HepG2 (cell line): ENCODE data around the gene WIF1. TPM values are rescaled to one million over a fixed set of nuclear protein-coding genes. Genes with fewer than 3 reads are reported as not detected.

ENCODE experiments used
- ATAC-seq: fragments of 200-7000 bp; cut with Tn5 transposase; 3 replicates; pipeline ENCODE4 v1.9.1; 2020; ENCODE audit warnings: mild to moderate bottlenecking, moderate library complexity
- BruUV-seq: library from RNA; stranded (reverse); fragments of 400-500 nt; replicated peaks from 2 replicates; lab custom pipeline; 2021; lab: Mats Ljungman, UMichigan
- CTCF ChIA-PET: fragments of 300-600 bp; formaldehyde crosslinking; extraction: SDS; loops from one replicate; lab custom pipeline; 2021; ENCODE audit warnings: low total read pairs, inconsistent platforms, low intra/inter-chr PET ratio; lab: Yijun Ruan, JAX
- POLR2A ChIA-PET: fragments of 350-600 bp; sonication (Branson Sonifier 250); formaldehyde crosslinking; loops from one replicate; lab custom pipeline; 2020; ENCODE audit warnings: antibody characterized with exemption, inconsistent platforms; lab: Yijun Ruan, JAX
- DNase-seq: peaks from one replicate; pipeline ENCODE4 v3.0.0-alpha.2; 2015; ENCODE audit warnings: low spot score
- FAIRE-seq: peaks from 3 replicates; lab custom pipeline; 2011; peaks lifted over from hg19 to GRCh38; lab: Jason Lieb, UNC
- H2AFZ ChIP-seq: one replicate; pipeline ENCODE4 v1.6.1; 2011; ENCODE audit warnings: low read length, inconsistent platforms
- H3K27ac ChIP-seq: fragments of 300-600 bp; 3 replicates; pipeline ENCODE4 v1.8.0; 2011; ENCODE audit warnings: mixed run types, mild to moderate bottlenecking, mixed read lengths, low read length, inconsistent platforms; ENCODE audit not compliant: insufficient read depth; ENCODE audit errors: extremely low read length
- H3K27me3 ChIP-seq, 2 experiments: fragments of 200-600 bp in 1 of 2; 2 replicates in 1 of 2; 3 replicates in 1 of 2; pipeline versions ENCODE4 v1.6.0 to v1.8.0; 2011; ENCODE audit warnings: low read length in 2 of 2, mild to moderate bottlenecking in 2 of 2, moderate library complexity in 2 of 2, inconsistent platforms in 1 of 2; ENCODE audit not compliant: insufficient read depth in 2 of 2, control insufficient read depth in 1 of 2
- H3K36me3 ChIP-seq, 2 experiments: fragments of 200-600 bp in 1 of 2; replicated peaks in 1 of 2; 2 replicates in 1 of 2; 3 replicates in 1 of 2; pipeline versions ENCODE4 v1.5.1 to v1.8.0; 2011; ENCODE audit warnings: low read length in 2 of 2, inconsistent platforms in 1 of 2; ENCODE audit not compliant: insufficient read depth in 2 of 2, control insufficient read depth in 1 of 2
- H3K4me1 ChIP-seq: 2 replicates; pipeline ENCODE4 v1.5.1; 2012; ENCODE audit warnings: low read length, inconsistent platforms; ENCODE audit not compliant: insufficient read depth
- H3K4me2 ChIP-seq: 2 replicates; pipeline ENCODE4 v1.6.0; 2011; ENCODE audit warnings: low read depth, low read length, inconsistent platforms
- H3K4me3 ChIP-seq, 3 experiments: fragments of 200-600 bp in 1 of 3; sonication (generic), shearing (Covaris generic) in 1 of 3; replicated peaks in 1 of 3; 2 replicates each; pipeline ENCODE4 v1.5.1; 2011 to 2016; ENCODE audit warnings: low read length in 3 of 3, inconsistent platforms in 2 of 3, low read depth in 2 of 3, mild to moderate bottlenecking in 2 of 3, control low read depth in 1 of 3, mixed read lengths in 1 of 3; ENCODE audit not compliant: insufficient read depth in 1 of 3
- H3K79me2 ChIP-seq: one replicate; pipeline ENCODE4 v1.6.1; 2011; ENCODE audit warnings: low read length, inconsistent platforms; ENCODE audit not compliant: insufficient read depth
- H3K9ac ChIP-seq: 2 replicates; pipeline ENCODE4 v1.6.0; 2011; ENCODE audit warnings: mild to moderate bottlenecking, low read depth, low read length, inconsistent platforms; ENCODE audit not compliant: insufficient read depth
- H3K9me3 ChIP-seq: 2 replicates; pipeline ENCODE4 v1.5.1; 2012; ENCODE audit warnings: mild to moderate bottlenecking, low read length
- H4K20me1 ChIP-seq: 2 replicates; pipeline ENCODE4 v1.6.0; 2011; ENCODE audit warnings: inconsistent platforms, mild to moderate bottlenecking, low read length, moderate library complexity; ENCODE audit not compliant: insufficient read depth
- ARNT2 ChIP-seq: sonication (generic); formaldehyde crosslinking; IDR thresholded peaks from 2 replicates; pipeline ENCODE4 v1.8.0; 2022; ENCODE audit warnings: mild to moderate bottlenecking, low read depth, missing genetic modification reagents, moderate library complexity
- FOXM1 ChIP-seq: sonication (generic); formaldehyde crosslinking; IDR thresholded peaks from 2 replicates; pipeline ENCODE4 v1.5.0; 2020; ENCODE audit warnings: missing genetic modification reagents
- HHEX ChIP-seq: IDR thresholded peaks from 2 replicates; pipeline ENCODE4 v1.6.1; 2016; ENCODE audit warnings: control low read depth
- SMC3 ChIP-seq: IDR thresholded peaks from 2 replicates; pipeline ENCODE4 v1.6.1; 2011; ENCODE audit warnings: low read length, improper control_type of control experiment
- THYN1 ChIP-seq: sonication (generic); formaldehyde crosslinking; IDR thresholded peaks from 2 replicates; pipeline ENCODE4 v1.8.1; 2023; ENCODE audit warnings: low read depth, mild to moderate bottlenecking, moderate library complexity, missing genetic modification reagents, borderline replicate concordance
- ZMYM3 ChIP-seq: sonication (generic); formaldehyde crosslinking; IDR thresholded peaks from 2 replicates; pipeline ENCODE4 v1.5.1; 2020; ENCODE audit warnings: mild to moderate bottlenecking, missing genetic modification reagents
- ZNF232 ChIP-seq: sonication (generic); formaldehyde crosslinking; IDR thresholded peaks from 2 replicates; pipeline ENCODE4 v1.4.0; 2020; ENCODE audit warnings: missing genetic modification reagents, borderline replicate concordance
- ZNF484 ChIP-seq: sonication (generic); formaldehyde crosslinking; IDR thresholded peaks from 2 replicates; pipeline ENCODE4 v1.5.1; 2020; ENCODE audit warnings: mild to moderate bottlenecking, low read depth, missing genetic modification reagents, borderline replicate concordance
- ZNF629 ChIP-seq: sonication (generic); formaldehyde crosslinking; conservative IDR thresholded peaks from 2 replicates; pipeline ENCODE4 v1.5.0; 2020; ENCODE audit warnings: missing genetic modification reagents
- ZNF879 ChIP-seq: sonication (generic); formaldehyde crosslinking; IDR thresholded peaks from 2 replicates; pipeline ENCODE4 v1.8.1; 2023; ENCODE audit warnings: missing genetic modification reagents
- WGBS: methylation state at CpG from one replicate; pipeline ENCODE4 v1.1.6; 2017; ENCODE audit warnings: low lambda C conversion rate; 5-methylcytosine and 5-hydroxymethylcytosine counted together
- in situ Hi-C: cut with HindIII; loops from 2 replicates; pipeline ENCODE4 v1.10.0; 2017; ENCODE audit warnings: low pct_unique_long_range_greater_than_20kb; ENCODE audit not compliant: extremely low pct_ligation_motif_present
- intact Hi-C: fragments of 100-400 bp; cut with micrococcal nuclease; formaldehyde crosslinking; loops from one replicate; pipeline ENCODE4 v1.10.0; 2022; ENCODE audit not compliant: unreplicated experiment
- polyA plus RNA-seq, 8 experiments: library from polyadenylated mRNA; depleted of rRNA in 3 of 8; stranded (reverse) in 7 of 8; unstranded in 1 of 8; fragments of >200 nt; fragmentation: Illumina TruSeq in 4 of 8; extraction: Trizol in 4 of 8; gene quantifications; 2 replicates each; pipeline versions ENCODE4 v1.2.1 to v1.2.3, GENCODE V29; 2011 to 2016; ENCODE audit warnings: low read depth in 4 of 8, missing spikeins in 1 of 8, mixed read lengths in 1 of 8; ENCODE audit not compliant: insufficient read depth in 1 of 8
- total RNA-seq, 5 experiments: library from RNA; depleted of rRNA; stranded (reverse); fragments of >200 nt; fragmentation: Illumina TruSeq; extraction: Trizol; gene quantifications; 2 replicates each; pipeline ENCODE4 v1.2.3, GENCODE V29; 2016; ENCODE audit warnings: low read depth in 1 of 5

WIF1 gene
- total and polyA plus RNA-seq, 2 of the 13 experiments (the other 11 are each of a cell fraction or from before 2014, with no cell fraction given) = not detected

GRCh38 chr12:65121956-65122469 lies 908 bp upstream of the WIF1 start:
- ChIA-PET CTCF (interaction anchor here (2.3 kb wide), 1 partner anchor 320 kb away, joined by 8 read pairs; no protein-coding TSS in a partner anchor), POLR2A (no interaction called here)
- FAIRE-seq = no peak
- WGBS = 88% methylated on average over 34 of the region's 34 CpGs
- Histone ChIP-seq H3K27ac (no peak overlapping the region), H3K9ac (no peak overlapping the region), H3K4me3 (no peak overlapping the region), H3K79me2 (no peaks in the 10 kb centered on the region), H2AFZ (no peak overlapping the region), H3K36me3 (no peaks in the 10 kb centered on the region), H3K4me1 (no peaks in the 10 kb centered on the region), H4K20me1 (no peaks in the 10 kb centered on the region), H3K4me2 (no peak overlapping the region), H3K9me3 (no peaks in the 10 kb centered on the region), H3K27me3 (no peaks in the 10 kb centered on the region)
- DNase-seq = no peak
- BruUV-seq = no TSS peak
- intact Hi-C loops (no loop called here), in situ Hi-C loops (loop anchor here (5.0 kb wide), 2 partner anchors 230 to 320 kb away; no protein-coding TSS in a partner anchor)
- TF ChIP-seq ZNF484 (CRISPR knock-in tag) (no peak), FOXM1 (CRISPR knock-in tag) (no peak), THYN1 (CRISPR knock-in tag) (no peak), ARNT2 (CRISPR knock-in tag) (no peak), ZNF232 (CRISPR knock-in tag) (no peak)
- ATAC-seq = no peak

GRCh38 chr12:65119063-65119462 lies 2.0 kb downstream of the WIF1 start:
- POLR2A ChIA-PET = no interaction called here
- WGBS = 40% methylated on average over 3 of the region's 3 CpGs
- no peaks in the 10 kb centered on the region for H4K20me1 ChIP-seq
- FAIRE-seq (no peak), DNase-seq (no peak), ATAC-seq (no peak)
- H3K36me3 ChIP-seq = no peaks in the 10 kb centered on the region
- H2AFZ ChIP-seq = no peak overlapping the region
- no peak overlapping the region for H3K4me3 ChIP-seq
- intact Hi-C loops (no loop called here), in situ Hi-C loops (no loop called here)
- no TSS peak for BruUV-seq
- no peak overlapping the region for H3K27ac ChIP-seq
- H3K9ac ChIP-seq = no peak overlapping the region
- H3K9me3 ChIP-seq = no peaks in the 10 kb centered on the region
- CTCF ChIA-PET = no interaction called here
- no peaks in the 10 kb centered on the region for H3K79me2 ChIP-seq
- H3K4me2 ChIP-seq = no peak overlapping the region
- no peaks in the 10 kb centered on the region for H3K27me3 ChIP-seq
- TF ChIP-seq ZNF879 (CRISPR knock-in tag) (no peak), HHEX (CRISPR knock-in tag) (no peak), SMC3 (no peak), ZMYM3 (no peak), ZNF629 (peak; percentile 59)
- peaks cover 8% of the 10 kb centered on the region for H3K4me1 ChIP-seq
